Heart left ventricle (tissue), 13 donors: ENCODE results near the gene UROS.

Experiments used
- POLR2A ChIP-seq, 2 donors: fragments of 450-650 bp; IDR thresholded peaks; one replicate each; pipeline ENCODE4 v1.6.1; 2017; ENCODE audit warnings: antibody characterized with exemption in 2 of 2, mild to moderate bottlenecking in 2 of 2, moderate library complexity in 2 of 2
- TF ChIP-seq, protein P1 (sequence below), 12 donors: fragments of 200-600 bp; sonication (generic) in 4 of 12; IDR thresholded peaks; one replicate each; pipeline versions ENCODE4 v1.5.0 to v1.8.0; 2018 to 2022; ENCODE audit warnings: antibody characterized with exemption in 12 of 12, mild to moderate bottlenecking in 5 of 12
- donor health status: ischemic (EF 13 %, LVEDD 7.1; RV severe dilation, severe dysfunction).
- donor health status: DM: no; HTN: yes; CAD: no.
- donor health status: DM: no; HTN: no; CAD: no.
- donor health status: ischemic (EF 25% LVEDD 6.9; RV normal size, moderate dysfunction).
- donor health status: ischemic (EF 25% LVEDD 5.7; RV mildly dilated, moderate dysfunction).
- donor health status: ischemic (EF 35%, LVEDD 5.7; RV mildly dilated, moderate dysfunction).
- donor health status: nonischemic (EF 11% LVEDD 7.7; RV severe dilation, severe dysfunction).
- donor health status: DM: yes; HTN: yes; CAD: no.
- donor health status: PGD.
- donor health status: ischemic (EF 29% LVEDD 5.4; RV normal size, mild dysfunction).
- donor health status: nonischemic (EF 23%, LVEDD 6.1; RV moderate dilation, normal function).

GRCh38 chr10:125822878-125823662 is at the start of gene UROS, which contains the start of gene BCCIP:
- TF ChIP-seq, protein P1, sequence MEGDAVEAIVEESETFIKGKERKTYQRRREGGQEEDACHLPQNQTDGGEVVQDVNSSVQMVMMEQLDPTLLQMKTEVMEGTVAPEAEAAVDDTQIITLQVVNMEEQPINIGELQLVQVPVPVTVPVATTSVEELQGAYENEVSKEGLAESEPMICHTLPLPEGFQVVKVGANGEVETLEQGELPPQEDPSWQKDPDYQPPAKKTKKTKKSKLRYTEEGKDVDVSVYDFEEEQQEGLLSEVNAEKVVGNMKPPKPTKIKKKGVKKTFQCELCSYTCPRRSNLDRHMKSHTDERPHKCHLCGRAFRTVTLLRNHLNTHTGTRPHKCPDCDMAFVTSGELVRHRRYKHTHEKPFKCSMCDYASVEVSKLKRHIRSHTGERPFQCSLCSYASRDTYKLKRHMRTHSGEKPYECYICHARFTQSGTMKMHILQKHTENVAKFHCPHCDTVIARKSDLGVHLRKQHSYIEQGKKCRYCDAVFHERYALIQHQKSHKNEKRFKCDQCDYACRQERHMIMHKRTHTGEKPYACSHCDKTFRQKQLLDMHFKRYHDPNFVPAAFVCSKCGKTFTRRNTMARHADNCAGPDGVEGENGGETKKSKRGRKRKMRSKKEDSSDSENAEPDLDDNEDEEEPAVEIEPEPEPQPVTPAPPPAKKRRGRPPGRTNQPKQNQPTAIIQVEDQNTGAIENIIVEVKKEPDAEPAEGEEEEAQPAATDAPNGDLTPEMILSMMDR (IDR thresholded peaks at IDR 0.05), result peak in 2 of 12 donors; percentile 11 to 18
- TF ChIP-seq POLR2A (IDR thresholded peaks at IDR 0.05), result peak in 1 of 2 donors; percentile 52
